NCI-H2196 (cell line): Measurements from ENCODE around the gene S100A3.
"Not testable (repeated sequence)": the region's sequence is repeated elsewhere in the genome, so short reads cannot be mapped to it uniquely, and the experiment has no call there.

Experiments used
- DNase-seq: peaks from one replicate; lab custom pipeline; 2025; ENCODE audit not compliant: unreplicated experiment; lab: John Stamatoyannopoulos, UW

Gene S100A3, protein sequence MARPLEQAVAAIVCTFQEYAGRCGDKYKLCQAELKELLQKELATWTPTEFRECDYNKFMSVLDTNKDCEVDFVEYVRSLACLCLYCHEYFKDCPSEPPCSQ

DNA sequence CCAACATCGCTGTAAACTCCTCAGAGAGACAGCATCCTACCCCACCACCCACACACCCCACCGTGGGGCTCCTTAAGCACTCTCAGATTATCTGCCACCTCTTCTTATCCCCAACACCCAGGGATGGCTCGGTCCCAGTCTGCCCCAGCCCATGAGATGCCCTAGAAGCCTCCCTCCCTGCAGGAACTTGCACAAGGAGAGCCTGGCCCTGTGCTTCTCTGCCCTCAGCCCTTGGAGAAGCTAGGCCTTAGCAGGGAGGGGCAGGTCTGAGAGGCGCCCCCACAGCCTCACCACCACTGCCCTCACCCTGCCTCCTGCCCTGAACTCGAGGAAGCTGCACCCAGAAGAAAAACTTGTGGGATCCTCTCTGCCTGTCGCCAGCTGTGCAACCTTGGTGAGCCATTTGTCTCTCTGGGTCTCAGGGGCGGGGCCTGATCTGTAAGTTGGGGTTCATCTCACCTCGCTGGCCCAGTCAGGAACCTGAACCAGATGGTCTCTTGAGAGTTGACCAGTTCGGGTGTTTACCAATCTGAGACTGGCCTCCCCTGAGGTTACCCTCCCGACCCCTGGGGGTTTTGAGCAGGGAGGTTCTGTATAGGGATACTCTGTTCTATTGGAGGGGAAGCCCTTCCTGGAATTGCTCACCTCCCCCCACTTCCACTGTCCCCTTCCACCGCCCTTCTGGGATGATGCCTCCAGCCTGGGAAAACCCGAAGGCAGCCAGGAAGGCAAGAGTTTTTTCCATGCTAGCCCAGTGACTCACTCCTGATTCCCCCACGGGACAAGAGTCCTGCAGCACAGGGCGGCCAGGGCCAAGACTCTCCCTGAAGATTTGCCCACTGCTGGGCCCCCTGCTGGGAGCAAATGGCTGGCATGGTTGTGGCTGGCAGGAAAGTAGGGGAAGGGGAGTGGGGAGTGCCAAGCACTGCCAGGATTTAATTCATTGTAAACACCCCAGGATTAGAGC lies at the start of gene S100A3:
S100A3 (minus strand) TSS at position 537 of the 967 bp plus-strand sequence. CDS start 773 bp downstream, outside the sequence.
- no peak for DNase-seq

DNA sequence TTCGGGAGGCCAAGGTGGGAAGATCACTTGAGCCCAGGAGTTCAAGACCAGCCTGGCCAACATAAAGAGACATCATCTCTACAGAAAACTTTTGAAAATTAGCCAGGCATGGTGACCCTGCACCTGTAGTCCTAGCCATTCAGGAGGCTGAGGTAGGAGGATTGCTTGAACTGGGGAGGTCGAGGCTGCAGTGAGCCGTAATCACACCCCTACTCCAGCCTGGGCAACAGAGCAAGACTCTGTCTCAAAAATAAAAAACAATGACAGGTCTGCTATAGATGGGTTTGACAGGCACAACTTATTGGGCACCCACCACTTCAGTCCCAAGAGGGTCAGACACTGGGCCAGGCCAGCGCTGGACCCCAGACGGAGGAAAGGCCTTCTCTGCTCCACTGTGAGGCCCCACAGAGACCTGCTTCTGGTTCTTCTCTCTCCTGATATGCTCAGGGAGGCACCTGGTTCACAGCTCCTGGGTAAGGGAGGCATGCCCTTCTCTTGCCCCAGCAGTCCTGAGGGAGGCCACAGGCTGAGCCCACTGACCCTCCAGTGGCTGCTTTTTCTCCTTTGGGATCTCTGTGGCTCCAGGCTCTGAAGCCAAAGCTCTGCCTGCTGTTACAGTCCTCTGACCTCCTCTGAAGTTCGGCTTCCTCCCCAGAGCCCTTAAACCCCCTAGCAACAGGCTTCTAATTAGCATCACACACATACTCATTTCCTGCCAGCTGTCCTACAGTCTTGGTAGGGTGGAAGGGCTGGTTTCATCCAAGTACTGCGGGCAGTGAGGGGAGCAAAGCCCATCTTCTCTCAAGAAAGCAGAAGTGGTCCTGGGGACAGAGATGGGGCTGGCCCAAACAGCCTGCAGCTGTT lies 49.5 kb upstream of the S100A3 start:
- DNase-seq = no peak

DNA sequence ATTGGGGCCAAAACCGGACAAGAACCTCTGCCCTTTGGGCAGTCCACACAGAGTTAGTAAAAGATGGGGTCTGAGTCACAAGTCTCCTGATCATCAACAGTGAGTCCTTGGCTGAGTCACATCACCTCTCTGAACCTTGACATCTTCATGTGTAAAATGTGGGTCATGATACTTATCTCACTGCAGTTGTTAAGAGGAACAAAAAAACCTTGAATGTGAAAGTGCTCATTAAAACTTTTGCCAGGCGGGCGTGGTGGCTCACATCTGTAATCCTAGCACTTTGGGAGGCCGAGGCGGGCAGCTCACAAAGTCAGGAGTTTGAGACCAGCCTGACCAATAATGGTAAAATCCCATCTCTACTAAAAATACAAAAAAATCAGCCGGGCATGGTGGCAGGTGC lies 48.1 kb upstream of the S100A3 start:
- DNase-seq = no peak

DNA sequence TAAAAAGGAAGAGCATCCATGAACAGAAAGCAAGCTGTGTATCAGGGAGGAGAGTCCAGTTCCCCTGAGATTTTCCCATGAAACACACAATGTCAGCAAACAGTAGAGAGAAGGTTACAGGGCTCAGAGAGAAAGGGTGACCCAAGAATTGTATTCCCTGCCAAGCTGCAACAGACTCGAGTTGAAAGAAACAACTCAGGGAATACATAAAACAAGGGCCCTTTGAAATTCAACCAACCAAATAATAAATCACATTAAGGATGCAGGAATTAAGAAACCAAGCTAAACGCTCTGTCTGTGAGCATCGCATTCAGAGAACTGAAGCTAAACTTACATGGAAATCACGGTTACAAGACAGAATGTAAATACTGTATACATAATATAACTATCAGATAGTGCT lies 43.7 kb upstream of the S100A3 start:
- DNase-seq = no peak

DNA sequence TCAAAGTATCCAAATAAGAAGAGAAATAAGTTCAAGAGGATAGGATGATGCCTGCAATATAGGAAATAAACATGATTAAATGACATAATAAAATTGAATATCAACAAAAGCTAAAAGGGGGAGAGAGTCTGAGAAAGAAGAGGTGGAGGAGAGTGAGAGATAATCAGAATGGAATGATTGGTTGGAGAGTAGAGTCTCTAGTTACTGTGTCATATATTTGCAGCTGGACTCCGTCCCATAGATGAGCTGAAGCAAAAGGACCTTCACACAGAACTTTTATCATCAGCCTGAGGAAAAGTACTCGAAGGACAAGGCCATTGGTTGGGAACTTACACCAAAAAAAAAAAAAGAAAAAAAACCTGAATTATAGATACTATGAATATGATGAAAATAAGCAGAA lies 39.4 kb upstream of the S100A3 start:
- DNase-seq = no peak

DNA sequence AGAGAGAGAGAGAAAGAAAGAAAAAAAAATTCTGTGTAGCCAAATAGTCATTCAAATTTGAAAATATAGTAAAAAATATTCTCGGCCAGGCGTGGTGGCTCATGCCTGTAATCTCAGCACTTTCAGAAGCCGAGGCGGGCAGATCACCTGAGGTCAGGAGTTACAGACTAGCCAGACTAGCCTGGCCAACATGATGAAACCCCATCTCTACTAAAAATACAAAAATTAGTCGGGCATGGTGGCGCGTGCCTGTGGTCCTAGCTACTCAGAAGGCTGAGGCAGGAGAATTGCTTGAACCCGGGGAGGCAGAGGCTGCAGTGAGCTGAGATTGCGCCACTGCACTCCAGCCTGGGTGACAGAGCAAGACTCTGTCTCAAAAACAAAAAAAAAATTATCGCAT lies 39.0 kb upstream of the S100A3 start:
- DNase-seq = not testable (repeated sequence)

DNA sequence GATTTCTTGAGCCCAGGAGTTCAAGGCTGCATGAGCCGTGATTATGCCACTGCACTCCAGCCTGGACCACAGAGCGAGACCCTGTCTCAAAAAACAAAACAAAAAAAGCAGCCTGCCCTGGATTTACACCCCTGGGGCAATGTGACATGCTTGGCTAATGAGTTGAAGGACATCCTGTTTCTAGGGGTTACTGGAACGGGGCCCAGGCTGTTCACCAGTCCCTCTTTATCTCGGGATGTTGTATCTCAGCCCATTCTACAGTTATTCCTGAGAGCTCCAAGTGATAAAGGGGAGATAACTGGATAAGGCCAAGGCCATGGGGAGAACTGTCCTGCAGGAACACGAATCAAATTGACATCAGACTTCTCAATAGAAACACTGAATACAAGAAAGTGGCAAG lies 38.3 kb upstream of the S100A3 start:
- DNase-seq = no peak

DNA sequence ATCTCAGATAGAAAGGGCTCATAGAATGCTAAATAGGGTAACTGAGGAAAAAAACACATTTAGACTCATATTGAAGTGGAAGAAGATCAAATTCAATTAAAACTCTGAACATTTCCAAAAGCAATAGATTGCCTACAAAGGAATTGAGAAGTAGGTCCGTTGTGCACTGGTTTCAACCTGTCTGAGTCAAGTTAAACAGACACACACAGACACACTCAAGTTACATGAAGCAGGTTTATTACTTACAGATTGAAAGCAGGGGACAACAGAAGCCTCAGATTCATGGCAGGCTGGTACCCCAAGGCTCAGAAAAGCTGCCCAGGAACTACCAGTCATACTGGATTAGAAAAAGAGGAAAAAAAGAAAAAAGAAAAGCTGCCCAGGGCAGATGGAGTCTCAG lies 37.3 kb upstream of the S100A3 start:
- no peak for DNase-seq

DNA sequence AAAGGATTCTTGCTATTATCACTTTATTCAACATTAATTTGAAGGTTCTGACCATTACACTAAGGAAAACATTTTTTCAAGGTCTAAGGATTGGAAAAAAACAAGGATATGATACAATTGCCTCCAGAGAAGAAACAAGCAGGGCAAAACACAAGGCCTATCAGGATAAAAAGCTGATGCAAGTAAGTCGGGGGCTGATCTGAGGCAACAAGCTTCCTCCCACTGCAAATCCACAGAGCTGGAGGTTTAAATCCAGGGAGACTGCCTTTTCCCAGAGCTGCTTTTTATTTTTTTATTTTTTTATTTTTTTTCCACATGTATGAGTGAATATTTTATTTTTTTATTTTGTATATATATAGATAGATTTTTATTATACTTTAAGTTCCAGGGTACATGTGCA lies 35.9 kb upstream of the S100A3 start:
- no peak for DNase-seq

DNA sequence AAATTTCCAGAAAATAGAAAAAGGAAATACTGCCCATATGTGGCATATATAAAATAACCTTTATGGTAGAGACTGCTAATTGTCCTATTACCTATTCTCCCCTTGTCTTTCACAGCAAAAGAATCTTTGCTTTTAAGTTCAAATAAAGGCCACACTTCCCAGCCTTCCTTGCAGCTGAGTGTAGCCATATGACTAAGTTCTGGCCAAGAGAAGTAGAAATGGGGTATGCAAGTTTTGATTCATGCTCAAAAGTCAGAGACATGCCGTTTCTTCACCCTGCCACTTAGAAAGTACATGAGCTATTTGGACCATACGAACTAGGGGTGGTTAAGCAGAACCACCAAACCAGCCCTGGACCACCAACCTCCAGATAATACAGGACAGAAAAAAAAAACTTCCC lies 34.9 kb upstream of the S100A3 start:
- no peak for DNase-seq

DNA sequence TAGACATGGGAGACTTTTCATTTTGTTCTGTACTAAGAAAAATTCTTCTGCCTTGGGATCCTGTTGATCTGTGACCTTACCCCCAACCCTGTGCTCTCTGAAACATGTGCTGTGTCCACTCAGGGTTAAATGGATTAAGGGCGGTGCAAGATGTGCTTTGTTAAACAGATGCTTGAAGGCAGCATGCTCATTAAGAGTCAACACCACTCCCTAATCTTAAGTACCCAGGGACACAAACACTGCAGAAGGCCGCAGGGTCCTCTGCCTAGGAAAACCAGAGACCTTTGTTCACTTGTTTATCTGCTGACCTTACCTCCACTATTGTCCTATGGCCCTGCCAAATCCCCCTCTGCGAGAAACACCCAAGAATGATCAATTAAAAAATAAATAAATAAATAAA lies 34.5 kb upstream of the S100A3 start:
- not testable (repeated sequence) for DNase-seq

DNA sequence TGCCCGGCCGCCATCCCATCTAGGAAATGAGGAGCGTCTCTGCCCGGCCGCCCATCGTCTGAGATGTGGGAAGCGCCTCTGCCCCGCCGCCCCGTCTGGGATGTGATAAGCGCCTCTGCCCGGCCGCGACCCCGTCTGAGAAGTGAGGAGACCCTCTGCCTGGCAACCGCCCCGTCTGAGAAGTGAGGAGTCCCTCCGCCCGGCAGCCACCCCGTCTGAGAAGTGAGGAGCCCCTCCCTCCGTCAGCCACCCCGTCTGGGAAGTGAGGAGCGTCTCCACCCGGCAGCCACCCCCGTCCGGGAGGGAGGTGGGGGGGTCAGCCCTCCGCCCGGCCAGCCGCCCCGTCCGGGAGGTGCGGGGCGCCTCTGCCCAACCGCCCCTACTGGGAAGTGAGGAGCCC lies 33.8 kb upstream of the S100A3 start:
- DNase-seq = not testable (repeated sequence)

DNA sequence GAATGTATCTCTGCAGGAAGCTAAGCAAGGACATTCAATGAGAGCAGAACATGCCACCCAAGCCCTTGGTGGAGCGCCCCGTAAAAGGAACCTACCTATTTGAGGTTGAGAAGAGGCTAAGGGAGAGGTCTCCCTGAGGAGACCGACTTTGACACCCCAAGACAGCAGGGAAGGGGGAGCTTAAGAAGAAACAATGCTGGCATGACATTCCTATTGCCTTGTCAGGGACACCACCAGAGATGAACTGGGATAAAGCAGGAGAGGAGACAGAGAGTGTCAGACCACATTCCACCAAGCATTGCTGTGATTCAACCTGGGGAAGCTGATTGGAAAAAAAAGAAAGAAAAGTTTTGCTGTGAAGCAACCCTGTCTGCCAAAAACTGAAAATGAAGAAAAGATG lies 29.9 kb upstream of the S100A3 start:
- DNase-seq = no peak

DNA sequence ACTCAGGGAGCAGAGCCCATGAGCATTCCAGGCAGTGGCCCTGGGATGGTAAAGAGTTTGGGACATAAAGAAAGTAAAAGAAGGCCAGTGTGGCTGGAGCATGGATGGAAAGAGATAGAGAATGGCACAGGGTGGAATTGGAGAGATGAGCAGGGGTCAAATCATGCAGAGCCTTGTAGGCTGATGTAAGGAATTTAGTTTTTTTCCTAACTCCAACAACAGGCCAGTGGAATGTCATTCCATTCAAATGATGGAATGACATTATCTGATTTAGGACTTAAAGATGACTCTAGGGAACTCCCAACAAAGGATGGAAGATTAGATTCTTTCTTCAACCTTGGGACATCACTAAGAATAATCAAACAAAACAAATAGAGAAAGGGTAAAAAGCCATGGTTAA lies 29.4 kb upstream of the S100A3 start:
- no peak for DNase-seq

DNA sequence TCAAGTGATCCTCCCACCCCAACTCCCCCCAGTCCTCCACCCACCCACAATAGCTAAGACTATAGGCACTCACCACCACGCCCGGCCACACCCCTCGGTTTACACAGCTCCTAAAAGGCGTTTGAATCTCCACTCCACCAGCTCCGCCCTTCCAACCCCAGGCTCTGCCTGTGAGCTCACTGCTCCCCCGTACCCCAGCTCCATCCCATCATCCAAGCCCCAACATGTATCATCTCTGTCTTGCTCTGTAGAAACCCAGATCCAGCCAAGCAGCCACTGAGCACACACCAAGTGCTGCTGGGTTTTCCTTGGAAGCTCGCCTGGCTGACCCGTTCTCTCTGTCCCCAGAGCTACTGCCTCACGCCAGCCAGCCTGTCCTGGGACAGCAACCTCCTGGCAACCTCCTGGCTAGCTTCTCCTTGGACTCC lies 28.6 kb upstream of the S100A3 start:
- no peak for DNase-seq

DNA sequence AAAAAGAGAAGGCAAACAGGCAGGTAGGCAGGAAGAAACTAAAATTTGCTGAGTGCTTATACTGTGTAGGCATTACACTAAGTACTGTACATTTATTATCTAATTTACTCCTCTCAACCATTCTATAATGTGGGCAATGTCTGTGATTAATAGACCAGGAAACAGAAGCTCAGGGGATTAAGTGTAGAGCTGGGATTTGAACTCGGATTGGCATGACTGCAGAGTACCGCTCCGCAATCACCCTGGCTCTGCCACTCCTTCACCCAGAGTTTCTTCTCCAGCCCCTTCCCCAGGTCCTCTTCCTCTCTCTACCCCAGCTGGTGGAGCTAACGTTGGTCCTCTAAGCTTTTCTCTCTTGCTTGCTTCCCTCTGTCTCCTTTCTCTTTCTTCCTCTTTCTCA lies 28.1 kb upstream of the S100A3 start:
- no peak for DNase-seq

DNA sequence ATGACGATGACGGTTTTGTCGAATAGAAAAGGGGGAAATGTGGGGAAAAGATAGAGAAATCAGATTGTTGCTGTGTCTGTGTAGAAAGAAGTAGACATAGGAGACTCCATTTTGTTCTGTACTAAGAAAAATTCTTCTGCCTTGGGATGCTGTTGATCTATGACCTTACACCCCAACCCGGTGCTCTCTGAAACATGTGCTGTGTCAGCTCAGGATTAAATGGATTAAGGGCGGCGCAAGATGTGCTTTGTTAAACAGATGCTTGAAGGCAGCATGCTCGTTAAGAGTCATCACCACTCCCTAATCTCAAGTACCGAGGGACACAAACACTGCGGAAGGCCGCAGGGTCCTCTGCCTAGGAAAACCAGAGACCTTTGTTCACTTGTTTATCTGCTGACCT lies 26.4 kb upstream of the S100A3 start:
- DNase-seq = not testable (repeated sequence)

DNA sequence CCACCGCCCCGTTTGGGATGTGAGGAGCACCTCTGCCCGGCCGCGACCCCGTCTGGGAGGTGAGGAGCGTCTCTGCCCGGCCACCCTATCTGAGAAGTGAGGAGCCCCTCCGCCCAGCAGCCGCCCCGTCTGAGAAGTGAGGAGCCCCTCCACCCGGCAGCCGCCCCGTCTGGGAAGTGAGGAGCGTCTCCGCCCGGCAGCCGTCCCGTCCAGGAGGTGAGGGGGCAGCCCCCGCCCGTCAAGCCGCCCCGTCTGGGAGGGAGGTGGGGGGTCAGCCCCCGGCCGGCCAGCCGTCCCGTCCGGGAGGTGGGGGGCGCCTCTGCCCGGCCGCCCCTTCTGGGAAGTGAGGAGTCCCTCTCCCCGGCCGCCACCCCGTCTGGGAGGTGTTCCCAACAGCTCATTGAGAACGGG lies 26.0 kb upstream of the S100A3 start:
- not testable (repeated sequence) for DNase-seq

DNA sequence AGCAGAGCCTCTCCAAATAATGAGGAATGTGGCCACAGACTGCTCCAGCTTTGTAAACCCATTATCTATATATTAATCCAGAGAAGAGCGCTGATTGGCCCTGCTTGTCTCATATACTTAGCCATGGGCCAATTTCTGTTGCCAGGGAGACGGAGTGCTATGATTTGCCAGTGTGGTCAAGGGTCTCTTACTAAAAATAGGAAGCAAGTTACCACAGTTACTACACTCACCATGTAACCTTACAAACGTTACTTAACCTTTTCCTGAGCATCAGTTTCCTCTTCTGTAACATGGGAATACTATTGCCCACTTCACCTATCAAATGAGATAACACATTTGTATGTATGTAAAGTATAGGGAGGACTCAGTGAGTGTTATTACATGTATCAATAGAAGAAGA lies 24.3 kb upstream of the S100A3 start:
- no peak for DNase-seq

DNA sequence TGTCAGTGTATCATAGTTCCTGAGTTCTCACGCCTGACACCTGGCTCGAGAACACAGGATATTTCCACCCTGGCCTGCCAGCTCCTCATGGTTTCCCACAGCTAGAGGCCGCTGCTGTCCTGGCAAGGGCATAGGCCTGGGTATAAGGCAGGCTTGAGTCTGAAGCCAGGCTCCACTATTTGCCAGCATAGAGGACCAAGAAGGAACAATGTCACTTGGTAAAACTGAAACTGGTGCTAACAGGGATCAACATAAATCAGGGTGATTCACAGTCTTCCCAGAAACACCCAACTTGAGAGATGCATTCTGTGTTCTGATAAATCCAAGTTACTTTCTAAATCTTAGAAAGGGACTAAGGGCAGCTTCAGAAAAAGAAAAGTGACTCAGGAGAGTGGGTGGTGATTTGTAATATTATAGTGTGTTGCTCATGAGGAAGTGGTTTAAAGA lies 23.5 kb upstream of the S100A3 start:
- DNase-seq = peak; percentile 86

DNA sequence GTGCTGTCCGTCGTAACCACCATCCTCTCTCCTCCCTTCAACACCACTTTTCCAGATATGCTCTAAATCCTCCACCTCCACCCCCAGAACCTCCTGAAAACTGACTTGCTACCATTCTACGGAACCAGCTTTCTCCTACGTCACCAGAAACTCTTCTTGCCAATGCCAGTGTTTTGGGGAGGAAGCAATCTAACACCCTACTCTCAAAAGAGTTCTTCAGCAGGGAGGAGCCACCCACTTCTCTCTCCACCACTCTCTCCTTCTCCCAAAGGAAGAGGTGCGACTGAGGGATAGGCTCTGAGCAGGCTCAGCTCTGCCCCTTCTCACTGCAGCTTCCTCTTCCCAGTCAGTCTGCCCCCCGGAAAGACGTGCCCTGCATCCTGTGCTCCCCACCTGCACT lies 22.6 kb upstream of the S100A3 start:
- DNase-seq = no peak

DNA sequence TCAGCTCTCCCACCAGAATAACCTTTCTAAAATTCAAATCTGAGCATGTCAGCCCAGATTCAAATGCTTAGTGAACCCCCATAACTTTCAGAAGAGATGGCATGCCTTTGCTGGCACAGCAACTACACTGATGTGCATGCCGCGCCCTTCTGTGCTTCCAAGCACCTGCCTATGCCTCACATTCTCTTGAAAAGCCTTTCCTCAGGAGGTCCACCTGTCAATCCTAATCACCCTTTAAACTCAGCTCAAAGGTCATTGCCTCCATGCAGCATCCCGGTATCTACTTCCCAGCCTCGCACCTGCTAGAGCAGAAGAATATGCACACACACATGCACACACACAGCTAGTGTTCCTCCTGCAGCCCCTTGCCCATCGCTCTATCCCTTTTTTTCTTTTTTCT lies 21.8 kb upstream of the S100A3 start:
- no peak for DNase-seq
